ENCODE data around the gene ADARB1. TPM values are rescaled to one million over a fixed set of nuclear protein-coding genes. Genes with fewer than 3 reads are reported as not detected.

The ADARB1 gene
- total and polyA plus RNA-seq, 2 of the 4 experiments (the other 2 are of a cell fraction): 39.8 to 47.3 TPM

DNA sequence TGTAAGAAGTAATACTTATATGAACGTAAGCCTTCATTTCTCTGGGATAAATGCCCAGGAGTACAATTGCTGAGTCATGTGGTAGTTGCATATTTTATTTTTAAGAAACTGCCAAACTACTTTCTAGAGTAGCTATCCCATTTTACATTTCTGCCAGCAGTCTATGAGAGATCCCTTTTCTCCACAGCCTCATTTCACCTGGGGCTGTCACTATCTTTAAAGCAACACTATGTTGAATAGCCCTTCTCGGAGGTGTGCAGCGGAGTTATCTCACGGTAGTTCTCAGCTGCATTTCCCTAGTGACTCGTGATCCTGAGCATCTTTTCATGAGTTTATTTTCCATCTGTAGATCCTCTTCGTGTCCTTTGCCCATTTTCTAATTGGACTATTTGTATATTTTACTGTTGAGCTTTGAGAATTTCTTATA is 93.4 kb downstream of the ADARB1 start:
- ATAC-seq (ENCODE audit: low read depth) (peak; percentile 58), DNase-seq (peak; percentile 78)
- CTCF ChIA-PET: interaction anchor here (0.6 to 0.9 kb wide), 3 partner anchors 27 to 402 kb away, joined by 3 to 4 read pairs (median 3); no protein-coding TSS in a partner anchor
- no CpG with 5 or more reads among the region's 6 CpGs for WGBS, 2 experiments (ENCODE audit: extremely low coverage in 2 of 2, insufficient read length in 1 of 2)
- H2BK120ac ChIP-seq (ENCODE audit: low read depth, low read length): peak overlapping the region; percentile 83
- BruUV-seq (replicated peaks): no TSS peak
- H3K27me3 ChIP-seq (ENCODE audit: control insufficient read depth, insufficient read depth, low read length): no peaks in the 10 kb centered on the region
- peaks cover 47 to 81% of the 10 kb centered on the region in 2 experiments for H3K79me1 ChIP-seq (ENCODE audit: low read depth in 1 of 2, low read length in 2 of 2)
- H2AFZ ChIP-seq (replicated peaks; ENCODE audit: low read length, poor library complexity): no peak overlapping the region
- H2BK5ac ChIP-seq (ENCODE audit: low read depth, low read length, poor library complexity, severe bottlenecking): peak overlapping the region; percentile 51
- H3K9me1 ChIP-seq (ENCODE audit: insufficient read depth, low read length): peaks cover 42% of the 10 kb centered on the region
- dilution Hi-C loops (cut with HindIII; ENCODE audit: low sequenced_read_pairs, unreplicated experiment) (no loop called here), intact Hi-C loops (cut with micrococcal nuclease) (no loop called here), in situ Hi-C loops (cut with MboI; ENCODE audit: low sequenced_read_pairs) (no loop called here)
- no peak overlapping the region for H3K4me3 ChIP-seq (ENCODE audit: insufficient read depth, low read depth, low read length)
- peak overlapping the region; percentile 58; the same call in 1 of the 2 replicates for H4K91ac ChIP-seq (ENCODE audit: insufficient read depth, low read depth, low read length)
- H3K4me2 ChIP-seq (ENCODE audit: low read depth, low read length): peak overlapping the region; percentile 32
- peak overlapping the region; percentile 71 for H4K5ac ChIP-seq (ENCODE audit: low read depth, low read length)
- peak overlapping the region; percentile 17; the same call in 1 of the 2 replicates for H3K56ac ChIP-seq (ENCODE audit: extremely low read depth, insufficient read depth, low read length)
- H3K27ac ChIP-seq (ENCODE audit: insufficient read depth, low read length): peak overlapping the region; percentile 84; the same call in 1 of the 2 replicates
- peaks cover 37% of the 10 kb centered on the region for H3K4me1 ChIP-seq (ENCODE audit: control insufficient read depth, insufficient read depth, low read length)
- no peaks in the 10 kb centered on the region for H3K9me3 ChIP-seq (ENCODE audit: control insufficient read depth, insufficient read depth, low read length)
- H2BK15ac ChIP-seq (ENCODE audit: low read depth, low read length): no peak overlapping the region; the same call in 2 of the 3 replicates
- H4K8ac ChIP-seq (ENCODE audit: low read depth in 2 of 2, low read length in 2 of 2): peak overlapping the region in 1 of 2 experiments; percentile 34; a peak in 2 of 4 replicates
- H4K20me1 ChIP-seq (ENCODE audit: insufficient read depth, low read length): peaks cover 55% of the 10 kb centered on the region
- H3K36me3 ChIP-seq (ENCODE audit: control insufficient read depth, insufficient read depth, low read length): peaks cover 28% of the 10 kb centered on the region
- peak overlapping the region; percentile 70; the same call in 1 of the 2 replicates for H2BK20ac ChIP-seq (ENCODE audit: low read depth, low read length)
- H3K23ac ChIP-seq (ENCODE audit: low read depth, low read length): peak overlapping the region; percentile 79; the same call in 1 of the 2 replicates
- no peak overlapping the region for H2AK9ac ChIP-seq (replicated peaks; ENCODE audit: low read depth, low read length, poor library complexity)
- H3K4ac ChIP-seq (ENCODE audit: low read depth, low read length): peak overlapping the region; percentile 79
- POLR2A ChIA-PET (ENCODE audit: unreplicated experiment): no interaction called here
- H2AK5ac ChIP-seq (ENCODE audit: low read depth, low read length): peak overlapping the region; percentile 21; the same call in 1 of the 2 replicates
- H3K18ac ChIP-seq (ENCODE audit: low read depth, low read length): peak overlapping the region; percentile 90
- H3K14ac ChIP-seq (replicated peaks; ENCODE audit: low read depth, low read length): peak overlapping the region; percentile 31
- no peak overlapping the region for H3K9ac ChIP-seq (ENCODE audit: low read depth, low read length)
- TF ChIP-seq NFE2L2 (IDR thresholded peaks at IDR 0.05; ENCODE audit: low read depth, low read length) (peak; percentile 98), BHLHE40 (IDR thresholded peaks at IDR 0.05; ENCODE audit: low read depth, low read length) (no peak), MAFK (IDR thresholded peaks at IDR 0.05; ENCODE audit: low read depth, low read length) (peak; percentile 92), SMC3 (IDR thresholded peaks at IDR 0.05; ENCODE audit: low read depth, low read length) (no peak)
- TF ChIP-seq, protein P1, sequence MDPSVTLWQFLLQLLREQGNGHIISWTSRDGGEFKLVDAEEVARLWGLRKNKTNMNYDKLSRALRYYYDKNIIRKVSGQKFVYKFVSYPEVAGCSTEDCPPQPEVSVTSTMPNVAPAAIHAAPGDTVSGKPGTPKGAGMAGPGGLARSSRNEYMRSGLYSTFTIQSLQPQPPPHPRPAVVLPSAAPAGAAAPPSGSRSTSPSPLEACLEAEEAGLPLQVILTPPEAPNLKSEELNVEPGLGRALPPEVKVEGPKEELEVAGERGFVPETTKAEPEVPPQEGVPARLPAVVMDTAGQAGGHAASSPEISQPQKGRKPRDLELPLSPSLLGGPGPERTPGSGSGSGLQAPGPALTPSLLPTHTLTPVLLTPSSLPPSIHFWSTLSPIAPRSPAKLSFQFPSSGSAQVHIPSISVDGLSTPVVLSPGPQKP (IDR thresholded peaks at IDR 0.05; ENCODE audit: borderline replicate concordance, low read depth, low read length): no peak
- TF ChIP-seq, protein P2, sequence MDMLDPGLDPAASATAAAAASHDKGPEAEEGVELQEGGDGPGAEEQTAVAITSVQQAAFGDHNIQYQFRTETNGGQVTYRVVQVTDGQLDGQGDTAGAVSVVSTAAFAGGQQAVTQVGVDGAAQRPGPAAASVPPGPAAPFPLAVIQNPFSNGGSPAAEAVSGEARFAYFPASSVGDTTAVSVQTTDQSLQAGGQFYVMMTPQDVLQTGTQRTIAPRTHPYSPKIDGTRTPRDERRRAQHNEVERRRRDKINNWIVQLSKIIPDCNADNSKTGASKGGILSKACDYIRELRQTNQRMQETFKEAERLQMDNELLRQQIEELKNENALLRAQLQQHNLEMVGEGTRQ (IDR thresholded peaks at IDR 0.05; ENCODE audit: low read depth, low read length): no peak

Data from IMR-90 (cell line).